ENCODE data around the gene RSL24D1.

The RSL24D1 gene

DNA sequence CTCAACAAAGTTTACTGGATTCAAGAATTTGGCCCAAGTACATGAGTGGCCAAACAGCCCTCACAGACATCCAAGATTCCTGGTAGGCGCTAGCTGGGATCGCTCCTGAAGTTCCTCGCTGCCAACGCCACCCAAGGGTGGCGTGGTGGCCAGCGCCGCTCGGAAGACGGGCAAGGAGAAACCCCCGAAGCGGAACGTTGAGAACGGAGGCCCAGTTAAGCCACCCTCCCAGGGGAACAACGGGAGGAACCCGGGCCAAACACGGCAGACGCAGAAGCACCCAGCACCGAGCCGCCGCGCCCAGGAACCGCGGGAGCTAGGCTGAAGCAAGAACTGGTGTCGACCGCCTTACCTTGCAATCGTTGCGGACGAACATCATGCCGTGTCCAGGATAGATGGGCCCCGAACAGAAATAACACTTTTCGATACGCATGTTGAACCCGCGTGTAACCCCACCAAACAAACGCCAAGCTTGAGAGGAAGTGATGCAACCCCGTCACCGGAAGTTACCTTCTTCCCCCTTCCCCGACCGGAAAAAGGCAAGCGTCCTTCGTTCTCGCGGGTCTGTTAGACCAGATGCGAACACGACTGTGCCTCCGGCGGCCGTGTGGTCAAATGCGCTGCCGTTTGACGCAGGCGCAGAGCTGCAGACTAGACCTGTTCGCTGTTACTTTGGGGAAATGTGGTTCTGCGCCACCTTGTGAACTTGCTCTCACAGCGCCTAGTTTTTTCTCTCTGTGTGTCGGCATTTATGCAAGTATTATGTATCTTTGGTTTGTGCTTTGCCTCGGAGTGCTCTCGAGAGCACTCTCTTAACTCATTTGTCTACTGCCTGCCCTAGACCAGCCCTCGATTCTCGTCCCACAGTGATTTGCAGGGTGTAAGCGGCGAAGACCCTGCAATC lies at the start of gene RSL24D1:
Gene RSL24D1, minus strand, starts transcription at position 484 of the 904 bp plus-strand sequence. Its CDS starts 51 bp downstream, at position 433.
- peak; percentile 97 to 98 for ATAC-seq

DNA sequence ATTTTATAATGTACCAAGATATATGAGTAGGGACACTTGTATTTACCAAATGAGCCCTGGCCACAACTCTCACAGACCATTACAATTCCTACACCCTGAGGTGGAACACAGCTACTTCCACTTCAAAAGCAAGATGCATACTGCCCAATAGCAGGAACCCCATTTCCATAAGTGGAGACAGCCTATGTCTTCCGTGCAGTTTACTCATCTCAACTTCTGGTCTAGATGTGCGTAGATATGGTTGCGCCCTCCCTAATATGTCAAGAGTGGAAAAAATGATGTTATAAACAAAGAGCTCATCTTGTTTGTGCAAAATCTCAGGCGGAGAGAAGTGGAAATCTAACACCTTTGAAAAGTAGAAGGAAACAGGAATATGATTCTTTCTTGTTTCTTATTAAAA lies 48.3 kb upstream of the RSL24D1 start:
- ATAC-seq: peak; percentile 51 to 65

DNA sequence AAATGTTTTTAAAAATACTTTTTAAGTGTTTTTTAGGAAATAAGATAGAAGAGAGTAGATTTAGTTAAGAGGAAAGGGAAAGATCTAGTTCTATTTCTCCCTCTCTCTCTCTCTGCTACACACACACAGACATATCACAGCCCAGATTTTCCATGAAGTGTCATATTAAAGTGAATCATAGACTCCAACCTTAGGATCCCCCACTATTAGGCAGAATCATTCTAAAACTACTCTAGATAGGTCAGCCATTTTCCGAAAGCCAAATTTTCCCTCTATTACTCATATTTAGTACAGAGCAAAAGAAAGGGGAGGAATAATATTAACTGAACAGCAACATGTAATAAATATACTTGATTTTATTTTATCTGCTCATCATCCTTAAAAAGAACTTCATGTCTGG lies 45.1 kb upstream of the RSL24D1 start:
- peak; percentile 47 to 48 for ATAC-seq

DNA sequence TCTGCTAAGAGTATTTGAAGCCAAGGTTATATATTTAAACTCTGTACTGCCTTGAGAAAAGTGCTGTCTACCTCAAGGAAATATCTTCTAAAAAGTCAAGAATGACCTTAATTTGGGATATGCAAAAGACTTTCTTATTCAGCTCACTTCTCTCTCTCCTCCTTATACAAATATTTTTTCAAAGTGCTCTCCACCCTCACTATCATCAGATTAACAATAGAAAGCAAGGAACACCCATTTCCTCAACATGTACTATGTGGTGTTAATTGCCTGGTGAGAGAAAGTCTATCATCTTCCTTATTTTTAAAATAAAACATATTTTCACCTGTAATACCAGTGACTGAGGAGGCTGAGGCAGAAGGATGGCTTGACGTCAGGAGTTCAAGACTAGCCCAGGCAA lies 44.4 kb upstream of the RSL24D1 start:
- no peak for ATAC-seq

GRCh38 chr15:55240125-55240760 lies 43.5 kb upstream of the RSL24D1 start:
- no peak for ATAC-seq

GRCh38 chr15:55239440-55240124 lies 42.8 kb upstream of the RSL24D1 start:
- no peak for ATAC-seq

- ATAC-seq: no peak
Measured at GRCh38 chr15:55238877-55239276, 42.1 kb upstream of the RSL24D1 start.

DNA sequence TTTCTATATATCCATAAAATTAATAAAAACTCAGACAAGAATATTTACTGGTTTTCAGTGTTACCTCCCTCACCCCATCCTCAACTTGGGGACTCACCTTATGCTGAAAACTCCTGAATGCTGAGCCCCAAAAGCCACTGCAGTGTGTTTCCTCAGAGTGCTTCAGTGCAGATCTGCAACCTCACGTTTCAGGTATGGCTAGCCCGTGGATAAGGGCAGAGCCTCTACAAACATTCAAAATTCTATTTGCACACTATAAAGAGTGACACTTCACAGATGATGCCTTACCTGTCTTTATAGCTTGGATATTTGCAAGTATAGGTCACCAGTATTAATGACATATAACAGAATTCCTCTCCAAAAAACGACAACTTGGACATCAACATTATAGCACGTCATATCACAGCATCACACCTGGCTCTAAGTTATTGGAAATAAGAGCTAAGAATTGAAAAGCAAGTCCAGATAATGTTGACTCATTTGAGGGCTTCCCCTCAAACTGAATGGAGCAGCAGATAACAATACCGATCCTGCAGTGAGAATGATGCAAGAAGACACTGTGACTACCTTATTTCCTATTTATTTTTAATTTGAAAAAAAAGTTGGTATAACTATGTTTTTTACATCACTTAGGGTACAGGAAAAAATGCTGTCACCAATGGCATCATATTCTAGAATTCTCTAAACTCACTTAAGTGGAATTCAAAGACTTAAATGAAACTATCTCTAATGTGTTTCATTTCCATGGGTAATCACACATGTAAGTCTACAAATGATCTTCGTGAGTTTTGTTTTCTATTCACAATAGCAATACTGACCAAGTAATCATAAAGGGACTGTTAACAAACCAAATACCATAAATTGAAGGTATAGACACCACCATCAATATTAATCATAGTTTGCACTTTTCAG lies 40.7 kb upstream of the RSL24D1 start:
- ATAC-seq: peak; percentile 75 to 76

DNA sequence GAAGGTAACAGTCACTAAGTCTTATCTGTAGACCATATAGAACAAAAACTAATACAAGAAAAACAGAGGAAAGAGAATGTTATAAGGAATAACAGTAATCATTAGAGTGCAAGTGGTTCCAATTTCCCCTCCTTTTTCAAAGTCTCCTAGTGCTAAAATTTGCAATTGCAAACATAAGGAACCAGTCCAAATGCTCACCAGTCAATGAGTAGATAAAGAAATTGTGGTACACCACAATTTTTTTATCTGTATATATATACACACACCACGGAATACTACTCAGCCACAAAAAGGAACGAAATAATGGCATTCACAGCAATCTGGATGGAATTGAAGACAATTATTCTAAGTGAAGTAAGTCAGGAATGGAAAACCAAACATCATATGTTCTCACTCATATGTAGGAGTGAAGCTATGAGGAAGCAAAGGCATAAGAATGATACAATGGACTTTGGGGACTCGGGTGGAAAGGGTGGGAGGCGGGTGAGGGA lies 38.9 kb upstream of the RSL24D1 start:
- no peak for ATAC-seq

- ATAC-seq: no peak
Measured at GRCh38 chr15:55234800-55235104, 38.0 kb upstream of the RSL24D1 start.

GRCh38 chr15:55234104-55234799 lies 37.5 kb upstream of the RSL24D1 start:
- ATAC-seq: no peak

DNA sequence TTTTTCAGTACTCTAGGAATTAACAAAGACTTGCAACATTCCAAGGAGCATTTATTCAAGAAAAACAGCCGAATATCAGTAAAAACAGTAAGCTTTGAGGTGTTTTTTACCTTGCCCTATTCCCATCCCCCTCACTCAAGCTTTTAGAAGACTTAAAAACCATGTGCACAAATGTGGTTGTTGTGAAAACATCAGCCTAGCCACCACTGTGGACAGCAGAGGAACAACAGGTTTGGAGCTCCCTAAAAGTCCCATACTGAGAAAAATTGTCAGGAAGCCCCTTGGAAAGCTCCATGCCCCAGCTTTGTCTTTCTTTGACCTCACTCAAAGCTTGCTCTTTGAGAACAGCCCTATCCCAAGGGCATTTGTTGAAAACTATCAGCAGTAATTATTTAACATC lies 34.7 kb upstream of the RSL24D1 start:
- ATAC-seq: no peak

DNA sequence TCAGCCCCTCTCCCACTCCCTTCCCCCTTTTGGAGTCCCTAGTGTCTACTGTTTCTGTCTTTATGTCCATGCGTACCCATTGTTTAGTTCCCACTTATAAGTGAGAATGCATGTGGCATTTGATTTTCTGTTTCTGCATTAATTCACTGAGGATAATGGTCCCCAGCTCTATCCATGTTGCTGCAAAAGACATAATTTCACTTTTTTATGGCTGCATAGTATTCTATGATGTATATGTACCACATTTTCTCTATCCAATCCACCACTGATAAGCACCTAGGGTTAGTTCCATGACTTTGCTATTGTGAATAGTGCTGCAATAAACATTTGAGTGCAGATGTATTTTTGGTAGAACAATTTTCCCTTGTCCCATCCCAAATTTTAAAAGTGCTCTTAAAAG lies 34.2 kb upstream of the RSL24D1 start:
- no peak for ATAC-seq

DNA sequence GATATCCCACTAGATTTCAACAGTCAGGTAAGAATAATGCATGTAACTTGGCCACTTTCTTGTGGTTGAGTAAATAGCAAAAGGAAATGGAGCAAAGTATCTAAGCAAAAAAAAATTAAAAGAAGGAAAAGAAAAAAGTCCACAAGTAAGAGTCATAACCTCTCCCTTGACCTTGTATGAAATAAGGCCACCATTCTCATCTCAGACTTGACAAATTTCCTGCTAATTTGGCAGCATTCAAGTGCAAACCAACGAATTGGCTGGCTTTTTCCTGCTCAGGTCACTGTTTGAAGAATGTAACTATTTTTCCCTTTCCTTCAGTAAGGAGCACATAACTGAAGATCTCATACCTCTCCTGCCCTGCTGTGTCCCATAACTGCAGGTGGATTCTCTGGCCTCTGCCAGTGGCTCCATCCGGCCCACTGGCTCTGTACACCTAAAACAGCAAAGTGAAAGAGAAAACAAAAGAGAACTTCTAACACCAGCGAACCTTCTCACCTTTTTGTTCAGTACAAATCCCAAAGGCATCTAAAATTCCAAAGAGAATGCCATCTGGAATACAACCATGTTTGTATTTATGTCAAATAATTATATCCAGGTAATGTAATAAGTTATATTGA lies 33.4 kb upstream of the RSL24D1 start:
- no peak for ATAC-seq

DNA sequence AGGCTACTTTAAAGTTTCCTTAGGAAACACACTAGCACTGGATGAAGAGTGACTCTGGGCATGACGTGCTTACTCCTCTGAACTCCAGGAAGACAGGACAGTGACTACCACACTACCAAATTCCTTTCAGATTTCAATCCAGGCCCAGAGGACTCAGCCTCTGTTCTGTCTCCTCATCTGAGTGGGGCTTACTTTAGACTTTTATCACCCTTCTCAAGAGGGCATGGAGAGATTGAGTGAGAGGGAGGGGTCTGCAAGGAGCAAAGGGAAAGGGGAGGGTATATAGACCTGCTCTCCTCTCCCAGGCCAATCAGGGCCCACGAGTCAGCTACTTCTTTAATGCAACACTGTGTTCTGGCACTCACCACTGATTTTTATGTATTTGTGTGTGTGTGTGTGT lies 29.4 kb upstream of the RSL24D1 start:
- ATAC-seq: no peak

DNA sequence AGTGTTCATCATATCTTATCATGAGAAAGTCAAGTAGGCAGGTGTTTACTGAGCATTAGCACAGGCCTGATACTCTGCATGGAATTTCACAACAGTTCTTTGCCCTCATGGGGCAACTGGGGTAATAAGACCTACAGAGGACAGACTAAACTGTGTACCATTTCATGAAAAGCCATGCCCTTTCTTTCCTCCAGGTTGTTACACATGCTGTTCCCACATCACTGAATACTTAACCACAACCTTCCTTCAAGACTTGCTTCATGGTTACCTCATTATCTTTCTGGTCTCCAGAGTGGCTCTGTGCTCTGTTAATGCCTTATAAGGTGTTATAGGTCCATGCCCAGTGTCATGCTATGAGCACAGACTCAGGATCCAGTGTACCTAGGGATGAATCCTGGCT lies 28.2 kb upstream of the RSL24D1 start:
- ATAC-seq: peak in 1 of 2 donors; percentile 31

DNA sequence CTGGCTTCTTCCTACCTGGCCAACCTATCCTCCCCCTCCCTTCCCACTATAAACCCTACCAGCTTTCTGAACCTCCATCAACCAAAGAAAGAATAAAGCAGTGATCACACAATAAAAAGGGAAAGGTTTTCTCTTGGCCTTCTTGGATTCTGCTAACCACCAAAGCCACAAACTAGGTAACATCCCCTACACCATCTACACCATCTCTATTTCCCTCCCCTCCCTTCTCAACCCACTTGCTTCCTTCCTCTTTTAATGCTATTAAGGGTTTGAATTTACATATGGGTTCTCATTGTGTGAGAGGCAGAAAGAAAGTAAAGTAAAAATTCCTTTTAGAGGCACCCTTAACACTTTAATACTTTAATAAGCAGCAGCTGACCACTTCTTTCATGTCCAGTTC lies 25.8 kb upstream of the RSL24D1 start:
- ATAC-seq: no peak

DNA sequence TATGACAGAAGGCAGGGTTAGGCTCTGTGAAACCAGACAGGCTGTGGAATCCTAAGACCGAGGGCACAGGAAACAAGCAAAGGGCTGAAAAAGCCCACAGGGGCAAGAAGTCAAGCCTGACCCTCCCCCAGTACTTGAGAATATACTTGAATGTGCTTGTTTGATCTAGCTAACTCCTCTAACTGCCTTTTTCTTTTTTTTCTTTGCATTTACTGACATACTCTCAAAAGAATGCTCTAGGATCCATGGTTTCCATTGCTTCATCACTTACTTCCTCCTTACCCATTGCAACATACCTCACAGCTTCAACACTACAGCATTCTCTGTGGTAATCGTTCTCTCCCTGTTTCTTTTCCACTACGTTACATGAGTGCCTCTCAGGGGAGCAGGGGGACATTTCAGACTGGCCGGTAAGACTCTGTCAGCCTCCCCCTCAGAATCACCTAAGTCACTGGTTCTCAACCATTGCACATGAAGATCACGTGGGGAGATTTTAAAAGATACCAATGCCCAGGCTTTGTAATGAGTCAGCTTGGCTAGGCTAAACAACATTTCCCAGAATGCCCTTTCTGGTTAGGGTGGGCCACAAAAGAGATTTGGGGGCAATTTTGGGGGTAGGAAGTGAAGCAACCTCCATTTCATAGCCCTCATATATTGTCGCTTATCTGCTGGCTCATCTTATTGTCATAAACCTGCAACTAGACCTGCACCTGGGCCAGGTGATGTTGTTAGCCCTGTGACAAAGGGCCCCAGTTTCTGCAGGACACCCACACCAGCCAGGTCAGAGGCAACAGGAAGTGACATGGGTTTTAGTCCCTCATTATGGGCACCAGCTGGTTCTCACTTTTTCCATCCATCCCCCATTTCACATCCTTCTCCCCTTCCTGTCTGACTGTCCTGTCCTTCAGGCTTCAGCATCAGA lies 24.6 kb upstream of the RSL24D1 start:
- peak; percentile 42 to 45 for ATAC-seq

DNA sequence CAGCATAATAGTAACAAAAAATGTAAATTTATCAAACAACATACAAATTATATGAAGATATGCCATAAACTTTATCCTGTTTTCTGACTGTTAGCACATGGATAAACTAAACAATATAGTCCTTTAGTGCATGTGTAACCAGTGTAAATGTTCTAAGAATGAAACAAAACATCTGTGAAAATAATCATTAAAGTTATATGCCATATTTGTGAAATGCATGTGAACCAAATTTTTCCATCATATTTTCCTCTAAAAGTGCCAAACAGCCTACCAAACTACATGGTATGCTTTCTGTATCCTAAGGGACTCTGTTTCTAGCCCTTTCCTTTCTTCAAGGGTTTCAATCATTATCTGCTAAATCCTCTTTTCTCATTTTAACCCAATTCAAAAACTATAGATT lies 23.9 kb upstream of the RSL24D1 start:
- no peak for ATAC-seq

DNA sequence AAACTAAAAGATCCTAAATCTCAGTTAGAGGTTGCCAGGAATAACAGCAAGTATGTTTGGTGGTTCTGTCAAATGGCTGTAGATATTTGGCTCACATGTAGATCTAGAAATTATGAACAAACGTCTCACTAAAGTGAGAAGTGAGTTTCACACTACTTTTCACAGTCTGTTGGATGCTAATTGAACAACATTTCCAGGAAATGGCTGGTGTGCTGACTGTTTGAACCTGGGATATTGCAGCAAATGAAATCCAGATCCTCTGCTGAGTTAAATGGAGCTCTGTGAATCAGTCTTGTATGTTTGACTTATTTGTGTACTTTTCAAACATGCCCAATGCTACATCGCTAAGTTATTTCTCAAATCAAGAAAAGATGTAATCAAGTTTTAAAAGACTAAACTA lies 21.3 kb upstream of the RSL24D1 start:
- no peak for ATAC-seq

All from activated CD4-positive, CD25-positive, alpha-beta regulatory T cell treated with anti-CD3 and anti-CD28 coated beads, Interleukin-2, amount 50 U/mL, for 24 hours (primary cell).